Kidney (tissue), 14 donors: ENCODE measurements around the gene CCDC92B. TPM values are rescaled to one million over a fixed set of nuclear protein-coding genes. Genes with fewer than 3 reads are reported as not detected.

ENCODE experiments used
- DNase-seq, 5 donors: peaks; one replicate each; pipeline ENCODE4 v3.0.0-alpha.2; 2013 to 2020
- FAIRE-seq: peaks from 2 replicates; lab custom pipeline; 2012; peaks lifted over from hg19 to GRCh38; lab: Jason Lieb, UNC
- H3K27ac ChIP-seq, 2 donors: one replicate each; pipeline ENCODE4 v1.7.0; 2013; ENCODE audit warnings: low read depth in 2 of 2, low read length in 2 of 2, inconsistent platforms in 1 of 2
- H3K27me3 ChIP-seq: one replicate; pipeline ENCODE4 v1.7.1; 2013; ENCODE audit warnings: low read length, inconsistent platforms; ENCODE audit not compliant: control insufficient read depth, insufficient read depth
- H3K36me3 ChIP-seq, 3 donors: one replicate each; pipeline versions ENCODE4 v1.7.0 to v1.7.1; 2013; ENCODE audit warnings: low read length in 3 of 3, control low read depth in 1 of 3, inconsistent platforms in 1 of 3; ENCODE audit not compliant: insufficient read depth in 3 of 3, control insufficient read depth in 2 of 3
- H3K4me1 ChIP-seq, 3 donors: one replicate each; pipeline versions ENCODE4 v1.7.0 to v1.7.1; 2013; ENCODE audit warnings: low read length in 3 of 3, inconsistent platforms in 1 of 3, low read depth in 1 of 3; ENCODE audit not compliant: control insufficient read depth in 2 of 3, insufficient read depth in 2 of 3
- H3K4me3 ChIP-seq, 3 donors: one replicate each; pipeline versions ENCODE4 v1.7.0 to v1.8.1; 2013; ENCODE audit warnings: low read length in 3 of 3, control low read depth in 1 of 3, inconsistent platforms in 1 of 3
- H3K9ac ChIP-seq, 3 donors: one replicate each; pipeline versions ENCODE4 v1.7.0 to v1.7.1; 2013; ENCODE audit warnings: low read length in 3 of 3, control low read depth in 1 of 3, inconsistent platforms in 1 of 3
- H3K9me3 ChIP-seq, 3 donors: one replicate each; pipeline versions ENCODE4 v1.7.0 to v1.7.1; 2013; ENCODE audit warnings: low read length in 3 of 3, control low read depth in 1 of 3, inconsistent platforms in 1 of 3; ENCODE audit not compliant: control insufficient read depth in 2 of 3, insufficient read depth in 1 of 3
- CTCF ChIP-seq: IDR thresholded peaks from 3 replicates; pipeline ENCODE4 v1.5.1; 2012; ENCODE audit warnings: mild to moderate bottlenecking, moderate library complexity, borderline replicate concordance; ENCODE audit not compliant: insufficient read depth; ENCODE audit errors: extremely low read depth
- intact Hi-C: fragments of 100-400 bp; cut with DNase I; formaldehyde crosslinking; loops from one replicate; pipeline ENCODE4 v1.11.1; 2022
- polyA plus RNA-seq: library from polyadenylated mRNA; stranded (reverse); fragments of 350-450 nt; fragmentation: Illumina TruSeq; extraction: RNeasy Lipid Tissue Mini Kit (QIAGEN cat#74804); gene quantifications from one replicate; pipeline ENCODE4 v1.2.3, GENCODE V29; 2014; ENCODE audit warnings: low read depth, low replicate concordance; ENCODE audit not compliant: insufficient read depth
- total RNA-seq: library from RNA; stranded (reverse); fragmentation: NEBNext Ultra II Directional; extraction: Animal tissue kit (Norgen Biotek cat#: 25700); gene quantifications from one replicate; pipeline ENCODE4 v1.2.1, GENCODE V29; 2021
- donor health status: control.
- donor health status: control.
- donor health status: control.
- donor health status: control.
- donor health status: control.
- donor health status: DM: yes; HTN: yes; CAD: no.
- donor health status: Normal renal cell carcinoma (clear cell type).

The CCDC92B gene
- total and polyA plus RNA-seq, 2 donors from 2014 or later = 0.11 to 1.0 TPM

- FAIRE-seq = no peak
- peak in 2 of 5 donors; percentile 43 to 75 for DNase-seq
- peaks cover 0 to 22% (median 10%) of the 10 kb centered on the region in 3 donors for H3K36me3 ChIP-seq
These were observed 55.7 kb downstream of the CCDC92B start for GRCh38 chr17:2693561-2694380.

GRCh38 chr17:2692781-2693135 is 56.7 kb downstream of the CCDC92B start:
- Histone ChIP-seq H3K9ac (no peak overlapping the region), H3K4me1 (no peaks in the 10 kb centered on the region), H3K27me3 (no peaks in the 10 kb centered on the region), H3K4me3 (no peak overlapping the region), H3K9me3 (no peaks in the 10 kb centered on the region), H3K36me3 (peaks cover 0 to 17% (median 10%) of the 10 kb centered on the region in 3 donors), H3K27ac (no peak overlapping the region)
- TF ChIP-seq CTCF = no peak
- intact Hi-C loops = no loop called here
- no peak for FAIRE-seq
- DNase-seq = no peak

More at GRCh38 chr17:2693561-2694380, 55.7 kb downstream of the CCDC92B start:
- Histone ChIP-seq H3K4me3 (no peak overlapping the region), H3K9me3 (no peaks in the 10 kb centered on the region), H3K4me1 (no peaks in the 10 kb centered on the region), H3K9ac (no peak overlapping the region), H3K27me3 (no peaks in the 10 kb centered on the region), H3K27ac (no peak overlapping the region)
- intact Hi-C loops = no loop called here
- no peak for TF ChIP-seq CTCF

- Histone ChIP-seq H3K36me3 (peaks cover 0 to 17% (median 10%) of the 10 kb centered on the region in 3 donors), H3K9ac (no peak overlapping the region), H3K4me3 (no peak overlapping the region), H3K27me3 (no peaks in the 10 kb centered on the region), H3K27ac (no peak overlapping the region), H3K9me3 (no peaks in the 10 kb centered on the region), H3K4me1 (no peaks in the 10 kb centered on the region)
- peak in 3 of 5 donors; percentile 36 to 76 (median 45) for DNase-seq
- no peak for TF ChIP-seq CTCF
- intact Hi-C loops = no loop called here
- FAIRE-seq = no peak
These were observed 57.3 kb downstream of the CCDC92B start for GRCh38 chr17:2691965-2692780.
